Right lobe of liver (tissue), 6 donors: Measurements from ENCODE around the gene TRIM69. TPM values are rescaled to one million over a fixed set of nuclear protein-coding genes. Genes with fewer than 3 reads are reported as not detected.
A peak's percentile ranks its signal among the peaks of the same experiment; 100 is the strongest.

ENCODE experiments used
- ATAC-seq, 4 donors: fragments of 200-7000 bp; cut with Tn5 transposase; one replicate each; pipeline ENCODE4 v1.9.1; 2020; ENCODE audit warnings: mild to moderate bottlenecking in 4 of 4, moderate library complexity in 4 of 4
- DNase-seq, 3 donors: peaks; one replicate each; pipeline ENCODE4 v3.0.0-alpha.2; 2020
- H3K27ac ChIP-seq, 3 donors: fragments of 200-600 bp; one replicate each; pipeline ENCODE4 v1.8.0; 2022
- H3K27me3 ChIP-seq, 2 donors: fragments of 200-600 bp; one replicate each; pipeline ENCODE4 v1.8.0; 2022
- H3K36me3 ChIP-seq, 4 donors: fragments of 200-600 bp; sonication (generic) in 1 of 4; one replicate each; pipeline versions ENCODE4 v1.5.1 to v1.8.0; 2017 to 2022; ENCODE audit warnings: control low read depth in 1 of 4
- H3K4me1 ChIP-seq, 4 donors: fragments of 200-600 bp; sonication (generic) in 1 of 4; one replicate each; pipeline versions ENCODE4 v1.5.1 to v1.8.0; 2017 to 2022; ENCODE audit warnings: control low read depth in 1 of 4
- H3K4me3 ChIP-seq, 3 donors: fragments of 200-600 bp; one replicate each; pipeline ENCODE4 v1.8.0; 2022
- H3K9me3 ChIP-seq, 4 donors: fragments of 200-600 bp; sonication (generic) in 1 of 4; one replicate each; pipeline versions ENCODE4 v1.5.1 to v1.8.0; 2017 to 2022; ENCODE audit warnings: control low read depth in 1 of 4
- CTCF ChIP-seq, 4 donors: fragments of 200-600 bp in 3 of 4; fragments of 450-650 bp in 1 of 4; IDR thresholded peaks; one replicate each; pipeline versions ENCODE4 v1.5.1 to v1.8.0; 2016 to 2022; ENCODE audit warnings: antibody characterized with exemption in 4 of 4, mild to moderate bottlenecking in 2 of 4
- POLR2A ChIP-seq: fragments of 450-650 bp; IDR thresholded peaks from one replicate; pipeline ENCODE4 v1.6.1; 2017; ENCODE audit warnings: antibody characterized with exemption, mild to moderate bottlenecking
- WGBS: methylation state at CpG from one replicate; pipeline ENCODE4 v1.1.6; 2018; ENCODE audit warnings: low coverage, low lambda C conversion rate; ENCODE audit not compliant: insufficient coverage; ENCODE audit errors: missing lambda C conversion rate; 5-methylcytosine and 5-hydroxymethylcytosine counted together
- intact Hi-C, 2 donors: fragments of 100-400 bp; cut with DNase I; formaldehyde crosslinking; loops; one replicate each; pipeline versions ENCODE4 v1.11.2 to v1.14.1; 2022
- total RNA-seq, 6 experiments: library from RNA; depleted of rRNA in 2 of 6; stranded (reverse); fragments of >200 nt in 2 of 6; fragmentation: NEBNext Ultra II Directional in 3 of 6; extraction: Animal tissue kit (Norgen Biotek cat#: 25700) in 3 of 6; gene quantifications; one replicate each; pipeline versions ENCODE4 v1.1.0 to v1.2.4, GENCODE V29; 2016 to 2023
- donor health status: DM: no; HTN: yes; CAD: no.
- donor health status: DM: no; HTN: no; CAD: no.
- donor health status: DM: no; HTN: no; CAD: no.
- donor health status: DM: no; HTN: yes; CAD: no.
- donor health status: DM: no; HTN: yes; CAD: no.

TRIM69 gene
- total RNA-seq, 6 experiments from 2014 or later = 3.8 to 16.9 (median 6.5) TPM

DNA sequence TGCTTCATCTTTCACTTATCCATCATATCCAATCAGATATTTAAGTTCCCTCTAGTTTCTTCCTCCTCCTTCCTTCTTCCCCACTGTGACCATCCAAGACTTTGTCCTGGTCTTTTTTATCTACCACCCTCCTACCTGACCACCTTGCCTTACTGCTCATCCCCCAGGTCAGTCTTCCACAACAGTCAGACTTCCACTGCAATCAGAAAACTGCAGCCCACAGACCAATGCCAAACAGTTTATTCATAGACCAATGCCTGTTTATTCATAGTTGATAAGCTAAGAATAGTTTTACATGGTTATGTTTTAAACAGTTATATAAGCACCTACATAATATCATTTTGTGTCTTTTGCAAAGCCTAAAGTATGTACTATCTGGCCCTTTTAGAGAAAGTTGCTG lies 65.5 kb downstream of the TRIM69 start:
- Histone ChIP-seq H3K36me3 (no peaks in the 10 kb centered on the region), H3K4me1 (peaks cover 0 to 4% (median 0%) of the 10 kb centered on the region in 4 donors), H3K27me3 (no peaks in the 10 kb centered on the region), H3K9me3 (no peaks in the 10 kb centered on the region), H3K4me3 (no peak overlapping the region), H3K27ac (no peak overlapping the region)
- ATAC-seq (no peak), DNase-seq (no peak)
- intact Hi-C loops = no loop called here
- TF ChIP-seq POLR2A (no peak), CTCF (IDR thresholded peaks at IDR 0.05) (no peak)

- H3K4me3 ChIP-seq = no peak overlapping the region
- no peaks in the 10 kb centered on the region for H3K27me3 ChIP-seq
- 71% methylated on average over 1 of the region's 1 CpG for WGBS
- intact Hi-C loops = no loop called here
- no peak for TF ChIP-seq CTCF (IDR thresholded peaks at IDR 0.05)
- TF ChIP-seq POLR2A = no peak
- no peak overlapping the region for H3K27ac ChIP-seq
- H3K4me1 ChIP-seq = peaks cover 0 to 4% (median 0%) of the 10 kb centered on the region in 4 donors
- ATAC-seq = no peak
- no peaks in the 10 kb centered on the region for H3K36me3 ChIP-seq
- H3K9me3 ChIP-seq = no peaks in the 10 kb centered on the region
- DNase-seq = no peak
Measured at GRCh38 chr15:44802336-44802735, 66.0 kb downstream of the TRIM69 start.

- Histone ChIP-seq H3K27me3 (no peaks in the 10 kb centered on the region), H3K27ac (no peak overlapping the region), H3K9me3 (no peaks in the 10 kb centered on the region), H3K4me3 (no peak overlapping the region), H3K4me1 (peaks cover 0 to 6% (median 0%) of the 10 kb centered on the region in 4 donors), H3K36me3 (no peaks in the 10 kb centered on the region)
- WGBS = 64% methylated on average over 4 of the region's 4 CpGs
- TF ChIP-seq POLR2A (no peak), CTCF (IDR thresholded peaks at IDR 0.05) (no peak)
- peak; percentile 12 to 71 (median 48) for ATAC-seq
- no peak for DNase-seq
- intact Hi-C loops = no loop called here
Measured at GRCh38 chr15:44804298-44805046, 68.1 kb downstream of the TRIM69 start.

- intact Hi-C loops = no loop called here
- no peaks in the 10 kb centered on the region for H3K9me3 ChIP-seq
- ATAC-seq = no peak
- H3K27me3 ChIP-seq = no peaks in the 10 kb centered on the region
- H3K36me3 ChIP-seq = no peaks in the 10 kb centered on the region
- no peak for TF ChIP-seq CTCF (IDR thresholded peaks at IDR 0.05)
- TF ChIP-seq POLR2A = no peak
- 72% methylated on average over 4 of the region's 4 CpGs for WGBS
- DNase-seq = no peak
- no peak overlapping the region for H3K27ac ChIP-seq
- no peak overlapping the region for H3K4me3 ChIP-seq
- peaks cover 0 to 36% (median 10%) of the 10 kb centered on the region in 4 donors for H3K4me1 ChIP-seq
Measured at GRCh38 chr15:44808557-44808956, 72.2 kb downstream of the TRIM69 start.
